Adrenal gland (tissue), 5 donors: ENCODE data around the gene SEMA3G.

ENCODE experiments used
- POLR2A ChIP-seq, 2 donors: fragments of 450-650 bp; IDR thresholded peaks; one replicate each; pipeline ENCODE4 v1.6.1; 2017; ENCODE audit warnings: antibody characterized with exemption in 2 of 2, mild to moderate bottlenecking in 2 of 2, moderate library complexity in 1 of 2
- TF ChIP-seq, protein P1 (sequence below), 6 experiments: fragments of 450-650 bp in 4 of 6; fragments of 200-600 bp in 2 of 6; sonication (generic) in 1 of 6; IDR thresholded peaks; 1 replicate in 5 of 6; 2 replicates in 1 of 6; pipeline versions ENCODE4 v1.5.1 to v1.8.0; 2016 to 2021; ENCODE audit warnings: antibody characterized with exemption in 6 of 6, mild to moderate bottlenecking in 2 of 6, moderate library complexity in 1 of 6
- donor health status: DM: no; HTN: no; CAD: no.

DNA sequence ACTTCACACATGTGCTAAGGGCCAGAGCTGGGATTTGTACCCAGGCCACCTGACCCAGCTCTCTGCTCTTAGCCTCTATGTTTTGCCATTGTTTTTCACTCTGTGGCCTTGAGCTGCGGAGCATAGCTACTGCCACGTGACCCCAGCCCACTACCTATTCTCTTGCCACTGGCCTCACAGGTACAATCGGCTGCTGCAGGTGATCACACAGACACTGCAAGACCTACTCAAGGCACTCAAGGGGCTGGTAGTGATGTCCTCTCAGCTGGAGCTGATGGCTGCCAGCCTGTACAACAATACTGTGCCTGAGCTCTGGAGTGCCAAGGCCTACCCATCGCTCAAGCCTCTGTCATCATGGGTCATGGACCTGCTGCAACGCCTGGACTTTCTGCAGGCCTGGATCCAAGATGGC is 46.2 kb downstream of the SEMA3G start:
- TF ChIP-seq, protein P1, sequence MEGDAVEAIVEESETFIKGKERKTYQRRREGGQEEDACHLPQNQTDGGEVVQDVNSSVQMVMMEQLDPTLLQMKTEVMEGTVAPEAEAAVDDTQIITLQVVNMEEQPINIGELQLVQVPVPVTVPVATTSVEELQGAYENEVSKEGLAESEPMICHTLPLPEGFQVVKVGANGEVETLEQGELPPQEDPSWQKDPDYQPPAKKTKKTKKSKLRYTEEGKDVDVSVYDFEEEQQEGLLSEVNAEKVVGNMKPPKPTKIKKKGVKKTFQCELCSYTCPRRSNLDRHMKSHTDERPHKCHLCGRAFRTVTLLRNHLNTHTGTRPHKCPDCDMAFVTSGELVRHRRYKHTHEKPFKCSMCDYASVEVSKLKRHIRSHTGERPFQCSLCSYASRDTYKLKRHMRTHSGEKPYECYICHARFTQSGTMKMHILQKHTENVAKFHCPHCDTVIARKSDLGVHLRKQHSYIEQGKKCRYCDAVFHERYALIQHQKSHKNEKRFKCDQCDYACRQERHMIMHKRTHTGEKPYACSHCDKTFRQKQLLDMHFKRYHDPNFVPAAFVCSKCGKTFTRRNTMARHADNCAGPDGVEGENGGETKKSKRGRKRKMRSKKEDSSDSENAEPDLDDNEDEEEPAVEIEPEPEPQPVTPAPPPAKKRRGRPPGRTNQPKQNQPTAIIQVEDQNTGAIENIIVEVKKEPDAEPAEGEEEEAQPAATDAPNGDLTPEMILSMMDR (IDR thresholded peaks at IDR 0.05), result no peak
- no peak for TF ChIP-seq POLR2A (IDR thresholded peaks at IDR 0.05)
